HepG2 (cell line): Measurements from ENCODE around the gene FYB2.

Source experiments
- CHD2 ChIP-seq: IDR thresholded peaks from 2 replicates; pipeline ENCODE4 v1.6.1; 2011; ENCODE audit warnings: low read depth, low read length, improper control_type of control experiment
- CHD4 ChIP-seq: fragments of 200-600 bp; sonication (generic); IDR thresholded peaks from 2 replicates; pipeline ENCODE4 v1.7.0; 2017; ENCODE audit warnings: mild to moderate bottlenecking, low read length, borderline replicate concordance
- FOXM1 ChIP-seq: sonication (generic); formaldehyde crosslinking; IDR thresholded peaks from 2 replicates; pipeline ENCODE4 v1.5.0; 2020; ENCODE audit warnings: missing genetic modification reagents
- MAFK ChIP-seq, 2 experiments: IDR thresholded peaks in 1 of 2; conservative IDR thresholded peaks in 1 of 2; 2 replicates each; pipeline ENCODE4 v1.6.1; 2011; ENCODE audit warnings: improper control_type of control experiment in 2 of 2, low read length in 2 of 2
- NONO ChIP-seq, 2 experiments: fragments of 450-650 bp in 1 of 2; sonication (generic) in 1 of 2; formaldehyde crosslinking in 1 of 2; IDR thresholded peaks in 1 of 2; conservative IDR thresholded peaks in 1 of 2; 2 replicates each; pipeline versions ENCODE4 v1.6.1 to v1.8.0; 2017 to 2022; ENCODE audit warnings: mild to moderate bottlenecking in 1 of 2, missing genetic modification reagents in 1 of 2, moderate library complexity in 1 of 2
- PHF8 ChIP-seq: sonication (generic); formaldehyde crosslinking; IDR thresholded peaks from 2 replicates; pipeline ENCODE4 v1.5.0; 2020; ENCODE audit warnings: missing genetic modification reagents
- TF ChIP-seq, protein P1 (sequence below): sonication (generic); formaldehyde crosslinking; IDR thresholded peaks from 2 replicates; pipeline ENCODE4 v1.5.0; 2020; ENCODE audit warnings: missing genetic modification reagents
- TF ChIP-seq, protein P2 (sequence below): sonication (generic); formaldehyde crosslinking; IDR thresholded peaks from 2 replicates; pipeline ENCODE4 v1.5.0; 2020; ENCODE audit warnings: mild to moderate bottlenecking, missing genetic modification reagents, moderate library complexity
- TF ChIP-seq, protein P3 (sequence below): IDR thresholded peaks from 2 replicates; pipeline ENCODE4 v1.6.1; 2012; ENCODE audit warnings: low read depth, low read length, improper control_type of control experiment

- TF ChIP-seq, protein P1, sequence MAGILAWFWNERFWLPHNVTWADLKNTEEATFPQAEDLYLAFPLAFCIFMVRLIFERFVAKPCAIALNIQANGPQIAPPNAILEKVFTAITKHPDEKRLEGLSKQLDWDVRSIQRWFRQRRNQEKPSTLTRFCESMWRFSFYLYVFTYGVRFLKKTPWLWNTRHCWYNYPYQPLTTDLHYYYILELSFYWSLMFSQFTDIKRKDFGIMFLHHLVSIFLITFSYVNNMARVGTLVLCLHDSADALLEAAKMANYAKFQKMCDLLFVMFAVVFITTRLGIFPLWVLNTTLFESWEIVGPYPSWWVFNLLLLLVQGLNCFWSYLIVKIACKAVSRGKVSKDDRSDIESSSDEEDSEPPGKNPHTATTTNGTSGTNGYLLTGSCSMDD (CRISPR knock-in tag), result no peak
- TF ChIP-seq CHD2, result no peak
- TF ChIP-seq, protein P2, sequence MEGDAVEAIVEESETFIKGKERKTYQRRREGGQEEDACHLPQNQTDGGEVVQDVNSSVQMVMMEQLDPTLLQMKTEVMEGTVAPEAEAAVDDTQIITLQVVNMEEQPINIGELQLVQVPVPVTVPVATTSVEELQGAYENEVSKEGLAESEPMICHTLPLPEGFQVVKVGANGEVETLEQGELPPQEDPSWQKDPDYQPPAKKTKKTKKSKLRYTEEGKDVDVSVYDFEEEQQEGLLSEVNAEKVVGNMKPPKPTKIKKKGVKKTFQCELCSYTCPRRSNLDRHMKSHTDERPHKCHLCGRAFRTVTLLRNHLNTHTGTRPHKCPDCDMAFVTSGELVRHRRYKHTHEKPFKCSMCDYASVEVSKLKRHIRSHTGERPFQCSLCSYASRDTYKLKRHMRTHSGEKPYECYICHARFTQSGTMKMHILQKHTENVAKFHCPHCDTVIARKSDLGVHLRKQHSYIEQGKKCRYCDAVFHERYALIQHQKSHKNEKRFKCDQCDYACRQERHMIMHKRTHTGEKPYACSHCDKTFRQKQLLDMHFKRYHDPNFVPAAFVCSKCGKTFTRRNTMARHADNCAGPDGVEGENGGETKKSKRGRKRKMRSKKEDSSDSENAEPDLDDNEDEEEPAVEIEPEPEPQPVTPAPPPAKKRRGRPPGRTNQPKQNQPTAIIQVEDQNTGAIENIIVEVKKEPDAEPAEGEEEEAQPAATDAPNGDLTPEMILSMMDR (CRISPR knock-in tag), result no peak
- TF ChIP-seq MAFK (conservative IDR thresholded peaks at IDR 0.05 in 1 of 2, IDR thresholded peaks at IDR 0.05 in 1 of 2; ENCODE audit: low read length in 2 of 2), result no peak
- no peak for TF ChIP-seq PHF8
- TF ChIP-seq NONO (IDR thresholded peaks at IDR 0.05), result no peak
- TF ChIP-seq NONO (CRISPR knock-in tag; conservative IDR thresholded peaks at IDR 0.05), result no peak
- TF ChIP-seq, protein P3, sequence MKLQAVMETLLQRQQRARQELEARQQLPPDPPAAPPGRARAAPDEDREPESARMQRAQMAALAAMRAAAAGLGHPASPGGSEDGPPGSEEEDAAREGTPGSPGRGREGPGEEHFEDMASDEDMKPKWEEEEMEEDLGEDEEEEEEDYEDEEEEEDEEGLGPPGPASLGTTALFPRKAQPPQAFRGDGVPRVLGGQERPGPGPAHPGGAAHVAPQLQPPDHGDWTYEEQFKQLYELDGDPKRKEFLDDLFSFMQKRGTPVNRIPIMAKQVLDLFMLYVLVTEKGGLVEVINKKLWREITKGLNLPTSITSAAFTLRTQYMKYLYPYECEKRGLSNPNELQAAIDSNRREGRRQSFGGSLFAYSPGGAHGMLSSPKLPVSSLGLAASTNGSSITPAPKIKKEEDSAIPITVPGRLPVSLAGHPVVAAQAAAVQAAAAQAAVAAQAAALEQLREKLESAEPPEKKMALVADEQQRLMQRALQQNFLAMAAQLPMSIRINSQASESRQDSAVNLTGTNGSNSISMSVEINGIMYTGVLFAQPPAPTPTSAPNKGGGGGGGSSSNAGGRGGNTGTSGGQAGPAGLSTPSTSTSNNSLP, result no peak
- TF ChIP-seq FOXM1 (CRISPR knock-in tag), result no peak
- TF ChIP-seq CHD4, result no peak
Observed at GRCh38 chr1:56782773-56783172, 36.4 kb downstream of the FYB2 start.
